ENCODE measurements around the gene KCNC3. TPM values are rescaled to one million over a fixed set of nuclear protein-coding genes. Genes with fewer than 3 reads are reported as not detected.

The KCNC3 gene
- total and polyA plus RNA-seq, 10 of the 15 experiments (the other 5 are each of a cell fraction or from before 2014, with no cell fraction given): 0.08 to 3.8 (median 0.44) TPM; not detected in 2

GRCh38 chr19:50319156-50319555 is 10.0 kb downstream of the KCNC3 start (continued):
- TF ChIP-seq CTCF (IDR thresholded peaks at IDR 0.05 in 2 of 3, conservative IDR thresholded peaks at IDR 0.05 in 1 of 3; ENCODE audit: control insufficient read depth in 2 of 3, extremely low read depth in 1 of 3, insufficient read depth in 1 of 3, low read depth in 3 of 3, low read length in 3 of 3) (no peak), MTA3 (IDR thresholded peaks at IDR 0.05; ENCODE audit: borderline replicate concordance, low read length) (no peak)

- no peaks in the 10 kb centered on the region for H3K4me1 ChIP-seq (ENCODE audit: control insufficient read depth, insufficient read depth, low read length)
- H3K9me3 ChIP-seq (replicated peaks; ENCODE audit: control insufficient read depth, insufficient read depth, low read length): no peaks in the 10 kb centered on the region; the same call in 2 of the 3 replicates
- ChIA-PET RAD21 (ENCODE audit: unreplicated experiment) (interaction anchor here (1.0 kb wide), 1 partner anchor 22 kb away, joined by 3 read pairs; no protein-coding TSS in a partner anchor), POLR2A (interaction anchor here (1.0 kb wide), 1 partner anchor 11 kb away, joined by 3 read pairs; the partner anchor contains the start of gene KCNC3), CTCF (no interaction called here), SMC1A (ENCODE audit: uncharacterized antibody, unreplicated experiment) (interaction anchor here (0.6 kb wide), 1 partner anchor 30 kb away, joined by 3 read pairs; no protein-coding TSS in a partner anchor)
- no TSS peak for BruUV-seq (replicated peaks)
- FAIRE-seq (no peak), ATAC-seq (no peak), DNase-seq (ENCODE audit: low read depth, low spot score) (no peak)
- no peak overlapping the region for H3K4me2 ChIP-seq (ENCODE audit: control insufficient read depth, insufficient read depth)
- WGBS (ENCODE audit: insufficient coverage, insufficient replicate concordance, low lambda C conversion rate, missing lambda C conversion rate): 61% methylated on average over 8 of the region's 8 CpGs
- no peaks in the 10 kb centered on the region for H3K36me3 ChIP-seq (ENCODE audit: control insufficient read depth in 2 of 2, insufficient read depth in 2 of 2, low read length in 1 of 2)
- in situ Hi-C loops (cut with MboI) (no loop called here), intact Hi-C loops (cut with micrococcal nuclease; ENCODE audit: unreplicated experiment) (no loop called here)
- H3K9ac ChIP-seq (ENCODE audit: control insufficient read depth, insufficient read depth, low read length): no peak overlapping the region
- H2AFZ ChIP-seq (ENCODE audit: control insufficient read depth, low read depth, low read length): no peak overlapping the region
- H4K20me1 ChIP-seq (ENCODE audit: control insufficient read depth, insufficient read depth): no peaks in the 10 kb centered on the region
- peaks cover 1 to 6% of the 10 kb centered on the region in 2 experiments; a peak in 3 of 4 replicates for H3K27me3 ChIP-seq (replicated peaks in 1 of 2; ENCODE audit: control insufficient read depth in 2 of 2, insufficient read depth in 2 of 2, low read length in 1 of 2)
- H3K79me2 ChIP-seq (ENCODE audit: control insufficient read depth, insufficient read depth, low read length): no peaks in the 10 kb centered on the region
- H3K4me3 ChIP-seq: no peak overlapping the region
- no peak overlapping the region for H3K27ac ChIP-seq (ENCODE audit: control insufficient read depth, insufficient read depth)
- no peak for TF ChIP-seq SPI1 (IDR thresholded peaks at IDR 0.05; ENCODE audit: borderline replicate concordance, insufficient read depth, low read depth, low read length)
- TF ChIP-seq MTA3 (IDR thresholded peaks at IDR 0.05; ENCODE audit: borderline replicate concordance, low read length): no peak
- TF ChIP-seq RELB (IDR thresholded peaks at IDR 0.05; ENCODE audit: low read depth): no peak
- no peak for TF ChIP-seq ATF7 (IDR thresholded peaks at IDR 0.05; ENCODE audit: low read depth)
- no peak for TF ChIP-seq RELA (IDR thresholded peaks at IDR 0.05; ENCODE audit: borderline replicate concordance, partially characterized antibody)
- TF ChIP-seq SKIL (IDR thresholded peaks at IDR 0.05; ENCODE audit: low read depth, poor library complexity, severe bottlenecking): no peak
- TF ChIP-seq MYB (IDR thresholded peaks at IDR 0.05; ENCODE audit: borderline replicate concordance, low read depth, low read length): no peak
- no peak for TF ChIP-seq ZBTB40 (IDR thresholded peaks at IDR 0.05; ENCODE audit: borderline replicate concordance)
- TF ChIP-seq MEF2A (IDR thresholded peaks at IDR 0.05; ENCODE audit: insufficient read depth, low read depth, low read length): no peak
- no peak for TF ChIP-seq EP300 (IDR thresholded peaks at IDR 0.05; ENCODE audit: borderline replicate concordance in 1 of 2, control insufficient read depth in 1 of 2, low read depth in 2 of 2, low read length in 2 of 2)
Observed at GRCh38 chr19:50318438-50318837, 10.7 kb downstream of the KCNC3 start.
